Stimulated activated CD4-positive, alpha-beta T cell treated with anti-CD3 and anti-CD28 coated beads, TNF-alpha, amount 100 ng/mL, for 4 hours (primary cell): ENCODE measurements around the gene INPP4A.

Source experiments
- DNase-seq, 3 experiments: peaks; one replicate each; pipeline ENCODE4 v3.0.0-alpha.2; 2020; ENCODE audit warnings: low read depth in 3 of 3

INPP4A gene

DNA sequence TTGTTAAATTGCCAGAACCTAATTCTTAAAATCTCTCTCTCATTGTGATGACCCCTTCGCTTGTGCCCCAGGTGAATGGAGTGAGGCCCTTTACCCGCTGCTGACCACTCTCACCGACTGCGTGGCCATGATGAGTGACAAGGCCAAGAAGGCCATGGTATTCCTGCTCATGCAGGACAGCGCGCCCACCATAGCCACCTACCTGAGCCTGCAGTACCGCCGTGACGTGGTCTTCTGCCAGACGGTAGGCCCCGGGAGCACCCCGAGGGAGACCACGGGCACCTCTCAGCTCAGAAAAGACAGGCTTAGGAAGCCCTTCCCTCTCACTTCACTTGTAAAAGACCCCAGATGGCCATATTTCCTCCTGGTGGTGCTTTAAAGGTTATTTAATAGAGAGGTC, 118.7 kb downstream of the INPP4A start:
- no peak for DNase-seq

DNA sequence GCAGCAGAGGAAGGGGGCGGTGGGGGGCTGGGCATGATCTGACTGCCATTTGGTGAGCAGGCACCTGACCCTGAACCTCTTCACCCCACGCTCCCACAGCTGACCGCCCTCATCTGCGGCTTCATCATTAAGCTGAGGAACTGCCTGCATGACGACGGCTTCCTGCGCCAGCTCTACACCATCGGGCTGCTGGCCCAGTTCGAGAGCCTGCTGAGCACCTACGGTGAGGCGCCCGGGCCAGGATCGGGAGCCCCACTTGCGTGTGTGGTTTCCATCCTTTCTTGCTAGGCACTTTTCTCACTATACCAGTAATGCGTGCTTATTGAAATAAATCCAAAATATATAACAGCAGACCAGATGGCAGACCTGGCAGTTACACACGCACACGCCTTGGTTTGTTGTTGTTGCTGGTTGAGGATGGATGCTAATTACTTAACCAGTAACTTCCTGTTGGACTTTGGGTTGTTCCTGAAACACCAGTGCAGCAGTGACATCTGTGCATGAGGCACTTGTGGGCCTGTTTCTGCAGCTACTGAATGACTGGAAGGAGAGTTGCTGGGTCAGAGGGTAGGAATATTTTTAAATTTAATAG, 120.0 kb downstream of the INPP4A start:
- no peak for DNase-seq

DNA sequence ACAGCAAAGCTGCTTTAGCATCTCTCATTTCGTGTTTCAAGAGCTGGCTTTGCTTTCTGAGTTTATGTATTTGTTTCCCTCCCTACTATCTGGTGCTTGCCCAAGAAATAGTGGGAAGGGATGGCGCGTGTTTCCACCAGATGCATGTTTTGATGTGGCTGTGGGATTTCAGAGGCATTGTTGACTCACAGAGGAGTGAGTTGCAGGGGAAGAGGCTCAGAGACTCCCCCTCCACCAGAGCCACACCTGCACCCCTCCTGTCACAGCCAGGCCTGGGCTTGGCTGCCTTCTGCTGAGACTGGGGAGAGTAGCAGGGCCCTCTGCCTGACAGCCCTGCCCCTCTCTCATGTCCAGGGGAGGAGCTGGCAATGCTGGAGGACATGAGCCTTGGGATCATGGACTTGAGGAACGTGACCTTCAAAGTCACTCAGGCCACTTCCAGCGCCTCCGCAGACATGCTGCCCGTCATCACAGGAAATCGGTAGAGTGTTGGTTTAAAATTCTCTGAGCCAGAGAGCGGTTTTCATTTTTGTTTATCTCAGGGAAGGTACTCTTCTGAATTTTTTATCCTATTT, 120.7 kb downstream of the INPP4A start:
- no peak for DNase-seq

DNA sequence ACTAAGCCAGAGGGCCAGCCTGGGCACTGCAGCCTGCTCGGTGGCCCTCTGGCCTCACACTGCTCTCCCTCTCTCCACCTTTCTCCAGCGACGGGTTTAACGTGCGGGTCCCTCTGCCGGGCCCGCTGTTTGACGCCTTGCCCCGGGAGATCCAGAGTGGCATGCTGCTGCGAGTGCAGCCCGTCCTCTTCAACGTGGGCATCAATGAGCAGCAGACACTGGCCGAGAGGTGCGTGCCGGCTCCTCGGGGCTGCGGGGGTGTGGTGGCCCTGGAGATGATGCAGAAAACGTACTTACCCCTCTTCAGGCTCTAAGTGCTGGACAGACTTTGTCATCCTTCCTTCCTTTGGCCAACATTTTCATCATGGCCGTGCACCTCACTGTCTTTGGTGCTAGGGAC, 121.3 kb downstream of the INPP4A start:
- no peak for DNase-seq

DNA sequence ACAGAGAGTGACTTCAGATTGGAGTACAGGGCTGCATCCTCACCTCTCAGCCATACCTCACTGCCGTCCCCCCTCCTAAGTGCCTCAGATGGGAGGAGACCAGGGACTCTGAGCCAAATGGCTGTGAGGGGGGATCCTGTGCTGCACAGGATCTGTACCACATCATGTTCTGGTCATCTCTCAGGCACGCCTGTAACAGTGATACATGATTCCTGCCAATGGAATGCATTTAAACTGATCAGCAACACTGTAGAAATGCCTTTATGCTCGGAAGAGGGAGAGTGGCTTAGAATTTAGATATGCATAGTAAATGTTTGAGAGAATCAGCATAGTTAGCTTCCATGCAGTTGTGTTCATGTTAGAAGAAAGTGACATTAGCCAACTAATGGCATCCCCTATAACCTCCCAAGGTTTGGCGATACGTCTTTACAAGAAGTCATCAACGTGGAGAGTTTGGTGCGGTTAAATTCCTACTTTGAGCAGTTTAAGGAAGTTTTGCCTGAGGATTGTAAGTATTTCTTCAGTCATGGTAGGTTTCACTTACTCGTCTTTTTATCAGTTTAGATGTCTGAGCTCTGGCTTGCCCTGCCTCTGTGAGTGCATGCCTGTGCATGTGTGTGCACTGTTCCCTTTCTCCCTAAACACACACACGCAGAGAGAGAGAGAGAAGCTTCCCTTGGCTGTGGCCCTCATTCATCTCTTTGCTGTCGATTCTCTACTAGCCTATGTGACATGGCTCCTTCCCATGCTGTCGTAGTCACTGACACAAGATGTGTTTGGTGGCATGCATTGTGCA, 123.7 kb downstream of the INPP4A start:
- DNase-seq, result no peak

DNA sequence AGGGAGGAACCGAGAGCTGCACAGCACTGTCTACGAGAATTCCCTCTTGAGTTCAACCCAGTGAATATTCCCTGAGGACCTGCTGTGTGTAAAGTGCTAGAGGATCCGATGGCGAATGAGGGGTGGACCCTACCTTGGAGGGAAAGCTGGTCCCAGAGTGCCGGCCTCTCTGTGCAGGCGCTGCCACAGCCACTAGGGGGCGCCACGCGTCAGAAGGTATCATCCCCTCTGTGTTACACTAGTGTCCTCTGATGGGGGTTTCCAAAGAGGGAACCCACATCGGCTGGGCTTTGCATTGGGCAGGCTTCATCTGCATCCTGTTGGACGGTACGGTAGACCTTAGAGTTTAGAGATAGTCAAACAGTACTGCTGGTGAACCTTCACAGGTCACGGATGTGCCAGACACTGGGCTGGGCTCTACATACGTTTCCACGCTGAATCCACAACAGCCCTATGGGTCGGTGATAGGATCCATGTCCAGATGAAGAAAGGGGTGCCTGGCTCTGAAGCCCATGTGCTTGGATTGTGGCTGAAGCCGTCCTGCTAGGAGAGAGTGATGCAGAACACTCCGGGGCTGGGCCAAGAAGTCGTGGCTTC, 124.6 kb downstream of the INPP4A start:
- peak; percentile 33 to 60 (median 59) for DNase-seq

DNA sequence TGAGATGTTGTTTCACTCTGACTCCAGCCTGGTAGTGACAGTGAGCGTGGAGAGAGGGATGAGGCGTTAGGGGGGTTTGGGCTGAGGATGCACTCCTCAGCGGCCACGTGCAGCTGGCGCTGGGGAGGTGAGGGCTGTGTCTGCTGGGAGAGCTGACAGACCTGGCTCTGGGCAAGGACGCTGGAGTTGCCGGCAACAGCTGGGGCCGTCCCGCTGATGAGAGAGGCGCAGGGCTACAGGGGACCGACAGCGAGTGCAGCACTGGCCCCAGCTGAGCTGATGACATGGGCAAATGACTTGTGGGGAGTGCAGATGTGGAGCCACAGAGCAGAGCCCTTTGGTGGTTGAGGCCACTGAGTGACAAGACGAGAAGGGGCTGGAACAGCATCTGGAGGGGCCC, 125.3 kb downstream of the INPP4A start:
- no peak for DNase-seq

DNA sequence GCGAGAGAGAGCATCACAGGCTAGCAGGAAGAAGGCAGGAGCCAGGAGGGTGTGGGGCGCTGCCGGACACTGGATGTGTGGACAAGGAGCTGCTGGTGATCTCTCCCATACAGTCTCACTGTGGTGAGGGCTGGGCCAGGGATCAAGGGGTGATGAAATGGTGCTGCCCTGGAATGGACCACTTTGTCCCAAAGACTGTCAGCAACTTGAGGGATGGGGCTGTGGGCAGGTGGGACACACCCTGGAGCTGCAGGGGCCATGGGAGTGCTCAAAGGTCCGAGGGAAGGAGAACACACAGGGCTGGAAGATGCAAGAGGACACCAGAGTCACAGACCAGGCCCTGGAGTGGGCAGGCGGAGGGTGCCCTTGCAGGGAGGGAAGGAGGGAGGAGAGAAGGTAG, 125.7 kb downstream of the INPP4A start:
- no peak for DNase-seq

DNA sequence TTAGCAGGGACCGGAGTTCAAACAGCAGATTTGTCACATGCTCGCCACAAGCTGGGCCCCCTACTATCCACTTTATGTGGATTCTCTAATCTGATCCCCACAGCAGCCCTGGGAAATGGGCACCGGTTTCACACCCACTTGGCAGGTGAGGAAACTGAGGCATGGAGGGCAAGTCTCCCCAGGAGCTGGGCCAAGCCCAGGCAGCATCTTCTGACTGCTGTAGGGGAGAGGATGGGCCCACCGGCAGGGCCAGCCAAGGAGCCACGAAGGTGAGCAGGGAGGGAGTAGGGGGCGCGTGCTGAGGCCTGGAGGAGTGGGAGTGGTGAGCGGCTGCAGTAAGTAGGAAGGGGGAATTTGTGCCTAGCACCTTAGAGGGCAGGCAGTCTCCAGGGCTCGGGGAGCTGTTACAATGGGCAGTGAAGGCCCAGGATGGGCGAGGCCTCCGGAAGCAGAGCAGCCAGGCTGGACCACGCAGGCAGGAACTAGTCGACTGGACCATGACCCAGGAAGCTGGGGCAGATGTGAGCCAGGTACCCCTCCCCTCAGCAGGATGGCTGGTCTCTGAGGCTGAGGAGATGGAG, 126.6 kb downstream of the INPP4A start:
- DNase-seq, result no peak

DNA sequence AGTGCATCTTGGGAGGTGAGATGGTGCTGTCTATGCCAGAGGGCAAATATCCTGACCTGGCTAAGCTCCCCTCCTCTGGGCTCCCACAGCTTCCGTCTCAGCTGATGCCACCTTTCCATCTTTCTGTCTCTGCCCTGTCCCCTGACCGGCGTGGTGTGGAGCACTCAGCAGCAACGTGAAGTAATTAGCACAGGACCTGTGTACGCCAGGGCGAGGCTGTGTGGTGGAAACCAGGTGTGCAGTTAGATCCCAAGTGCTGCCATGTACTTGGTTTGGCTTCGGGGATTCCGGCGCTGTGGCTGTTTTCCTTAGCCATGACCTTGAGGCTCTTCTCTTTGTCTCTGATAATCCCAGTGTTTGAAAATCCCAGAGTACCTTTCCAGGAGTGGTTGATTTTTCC, 127.1 kb downstream of the INPP4A start:
- DNase-seq, result no peak

DNA sequence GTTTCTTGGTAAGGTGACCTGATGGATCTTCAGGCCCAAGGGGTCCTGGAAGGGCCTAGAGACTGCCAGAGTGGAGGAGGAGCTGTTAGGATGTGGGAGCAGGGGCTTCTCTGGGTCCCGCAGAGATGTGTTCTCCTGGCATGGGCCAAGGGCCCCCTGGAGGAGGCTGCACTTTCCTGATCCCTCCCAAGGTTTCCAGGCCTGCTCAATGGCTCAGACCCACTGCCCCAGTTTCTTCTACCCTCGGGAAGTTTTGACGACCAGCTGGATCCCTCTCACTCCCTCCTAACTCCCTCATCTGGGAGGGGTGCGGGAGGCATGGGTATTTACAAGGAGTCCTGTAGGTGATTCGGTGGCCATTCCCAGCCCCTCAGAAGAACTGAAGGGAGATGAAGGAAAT, 127.6 kb downstream of the INPP4A start:
- no peak for DNase-seq

DNA sequence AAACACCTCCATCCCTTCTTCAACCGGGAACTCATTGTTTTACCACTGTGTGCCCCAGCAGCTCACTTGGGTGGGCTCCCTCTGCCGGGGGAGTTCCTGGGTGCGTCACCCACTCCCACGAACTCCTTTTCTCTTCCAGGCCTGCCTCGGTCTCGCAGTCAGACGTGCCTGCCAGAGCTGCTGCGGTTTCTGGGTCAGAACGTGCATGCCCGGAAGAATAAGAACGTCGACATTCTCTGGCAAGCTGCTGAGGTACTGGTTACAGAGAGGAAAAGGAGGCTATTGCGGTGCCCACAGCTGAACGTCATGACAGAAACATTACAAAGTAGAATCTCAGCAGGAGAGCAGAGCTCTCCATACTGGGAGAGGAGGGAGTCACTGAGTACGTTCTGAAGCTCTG, 128.0 kb downstream of the INPP4A start:
- DNase-seq, result no peak

DNA sequence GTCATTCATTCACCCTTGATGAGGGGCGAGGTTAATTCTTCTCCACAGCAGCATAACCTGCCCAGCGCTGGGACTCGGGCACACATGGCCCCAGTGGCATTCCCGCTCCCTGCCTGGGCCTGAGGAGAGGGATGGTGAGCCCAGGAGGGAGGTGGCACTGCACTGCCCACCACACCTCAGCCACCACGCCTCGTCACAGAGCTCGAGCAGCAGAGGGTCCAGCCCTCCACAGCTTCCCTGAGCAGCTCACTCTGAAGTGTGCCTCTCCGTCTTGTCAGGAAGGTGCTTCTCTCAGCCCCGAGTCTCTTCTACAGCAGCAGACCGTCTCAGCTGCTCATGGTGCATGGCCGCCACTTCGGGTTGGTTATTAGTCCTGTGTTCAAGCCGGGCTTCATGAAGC, 128.8 kb downstream of the INPP4A start:
- no peak for DNase-seq

DNA sequence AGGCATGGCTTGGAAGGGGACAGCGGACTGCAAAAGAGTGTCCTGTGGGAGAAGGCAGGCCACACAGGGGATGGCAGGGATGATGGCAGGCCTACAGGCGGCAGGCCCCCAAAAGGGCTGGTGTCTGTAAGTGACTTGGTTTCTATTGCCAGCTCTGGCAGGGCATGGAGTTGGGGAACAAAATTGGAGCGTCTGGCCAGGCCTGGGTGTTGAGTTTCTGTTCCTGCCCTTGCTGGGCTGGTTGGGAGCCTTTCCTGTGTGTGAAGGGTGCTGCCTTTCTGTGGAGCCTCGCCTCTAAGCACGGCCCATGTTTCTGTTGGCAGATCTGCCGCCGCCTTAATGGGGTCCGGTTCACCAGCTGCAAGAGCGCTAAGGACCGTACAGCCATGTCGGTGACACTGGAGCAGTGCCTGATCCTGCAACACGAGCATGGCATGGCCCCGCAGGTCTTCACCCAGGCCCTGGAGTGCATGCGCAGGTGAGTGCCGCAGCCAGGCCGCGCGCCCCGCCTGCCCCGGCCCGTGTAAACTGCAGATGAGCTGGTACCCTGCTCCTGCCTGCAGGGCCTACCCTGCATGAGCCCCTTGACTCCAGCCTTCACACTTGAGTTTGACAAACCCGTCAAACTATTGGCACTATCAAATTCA, 132.1 kb downstream of the INPP4A start:
- no peak for DNase-seq

DNA sequence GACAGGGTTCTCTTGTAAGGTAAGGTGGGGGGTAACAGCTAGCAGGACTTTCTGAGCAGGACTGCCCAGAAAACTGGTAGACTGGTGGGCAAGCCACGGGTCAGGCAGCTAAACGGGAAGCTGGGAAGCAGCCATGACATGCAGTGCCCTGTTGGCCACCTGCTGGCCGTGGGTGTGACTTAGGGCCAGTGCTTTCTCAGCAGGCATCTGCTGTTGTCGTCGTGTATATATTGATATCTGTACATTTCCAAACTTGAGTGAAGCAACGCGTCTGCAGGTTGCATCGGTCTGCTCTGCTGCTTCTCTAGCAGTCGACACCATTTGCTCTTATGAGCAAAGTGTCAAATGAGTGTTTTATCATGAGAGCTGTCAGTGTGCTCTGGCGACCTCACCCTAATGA, 132.7 kb downstream of the INPP4A start:
- no peak for DNase-seq

DNA sequence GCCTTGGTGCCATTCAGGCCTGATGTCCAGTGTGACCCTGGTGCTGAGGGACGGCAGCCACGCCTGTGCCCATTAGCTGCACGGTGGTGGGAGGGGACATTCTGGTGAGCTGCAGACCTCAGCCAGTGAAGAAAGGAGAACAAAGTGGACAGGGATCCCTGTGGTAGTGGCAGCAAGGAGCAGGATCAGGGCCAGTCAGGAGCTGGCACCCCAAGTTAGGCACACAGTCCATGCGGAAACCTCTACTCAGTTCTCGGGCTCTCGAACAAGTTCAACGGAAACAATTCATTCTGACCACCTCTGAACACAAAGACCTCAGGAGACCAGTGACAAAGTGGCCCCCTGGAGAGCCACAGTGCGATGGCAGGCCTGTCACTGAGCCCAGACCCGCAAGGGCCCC, 133.6 kb downstream of the INPP4A start:
- no peak for DNase-seq

DNA sequence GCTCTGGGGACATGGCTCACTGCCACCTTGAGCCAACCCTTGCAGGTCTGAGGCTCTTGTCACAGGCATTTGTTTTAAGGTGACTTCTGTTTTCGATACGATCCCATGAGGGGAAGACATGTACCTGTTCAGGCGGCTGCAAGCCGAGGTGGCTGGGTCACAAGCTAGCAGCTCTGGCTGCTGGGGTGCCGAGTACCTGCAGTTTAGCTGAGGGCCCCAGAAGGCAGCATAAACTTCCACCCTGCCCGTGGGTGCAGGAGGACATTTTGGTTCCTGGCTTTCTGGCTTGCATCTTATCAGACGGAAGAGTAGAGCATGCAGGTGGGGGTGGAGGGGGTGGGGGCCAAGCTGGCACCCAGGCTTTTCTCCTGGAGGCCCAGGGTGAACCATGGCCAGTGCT, 135.3 kb downstream of the INPP4A start:
- no peak for DNase-seq

DNA sequence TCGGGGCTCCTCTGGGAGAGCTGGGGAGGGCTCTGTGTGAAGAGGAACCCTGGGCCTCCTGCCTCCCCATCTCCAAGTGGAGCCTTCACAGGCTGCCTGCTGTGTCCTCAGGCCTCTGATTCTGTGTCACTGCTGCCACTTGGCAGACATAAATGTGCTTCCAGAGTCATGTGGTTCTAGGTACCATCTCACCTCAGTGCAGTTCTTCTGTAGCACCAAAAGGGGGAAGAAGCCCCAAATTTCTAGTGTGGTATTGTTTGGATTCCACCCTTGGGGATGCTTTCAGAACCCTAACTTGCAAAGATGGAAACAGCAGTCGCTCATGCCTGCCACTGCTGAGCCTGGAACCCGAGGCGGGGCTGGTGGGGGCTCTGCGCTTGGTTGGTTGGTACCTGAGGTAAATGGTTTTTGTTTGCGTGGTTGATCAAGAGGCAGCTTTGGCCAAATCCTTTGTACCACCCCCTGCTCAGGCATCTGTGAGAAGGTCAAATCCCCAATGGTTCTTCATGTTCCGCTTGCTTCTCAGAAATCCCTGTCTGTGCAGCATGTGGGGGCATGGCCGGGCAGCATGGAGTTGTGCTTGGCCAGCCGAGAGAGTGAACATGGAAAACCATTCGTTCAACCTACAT, 136.1 kb downstream of the INPP4A start:
- DNase-seq, result no peak

DNA sequence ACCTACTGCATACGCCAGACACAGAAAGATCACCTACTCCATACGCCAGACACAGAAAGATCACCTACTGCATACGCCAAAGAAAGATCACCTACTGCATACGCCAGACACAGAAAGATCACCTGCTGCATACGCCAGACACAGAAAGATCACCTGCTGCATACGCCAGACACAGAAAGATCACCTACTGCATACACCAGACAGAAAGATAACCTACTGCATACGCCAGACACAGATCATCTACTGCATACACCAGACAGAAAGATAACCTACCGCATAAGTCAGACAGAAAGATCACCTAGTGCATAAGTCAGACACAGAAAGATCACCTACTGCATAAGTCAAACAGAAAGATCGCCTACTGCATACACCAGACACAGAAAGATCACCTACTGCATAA, 137.9 kb downstream of the INPP4A start:
- no peak for DNase-seq

DNA sequence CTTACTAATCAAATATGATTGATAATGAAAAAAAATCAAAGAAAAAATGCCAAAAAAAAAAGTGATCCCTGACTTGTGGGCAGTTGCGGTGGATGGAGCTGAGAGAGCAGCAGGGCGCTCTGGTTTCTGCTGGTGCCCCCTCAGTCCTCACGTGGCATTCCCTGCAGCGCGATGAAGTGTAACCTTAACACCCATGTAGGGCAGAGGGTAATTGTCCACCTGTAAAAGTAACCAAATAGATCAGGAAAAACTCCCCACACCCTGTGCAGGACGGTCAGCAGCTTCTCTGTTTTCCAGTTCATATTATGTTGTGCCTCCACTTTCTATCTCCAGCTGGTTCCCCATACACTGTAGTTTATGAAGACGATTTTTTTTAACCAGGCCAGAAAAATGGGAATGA, 138.6 kb downstream of the INPP4A start:
- DNase-seq, result no peak

DNA sequence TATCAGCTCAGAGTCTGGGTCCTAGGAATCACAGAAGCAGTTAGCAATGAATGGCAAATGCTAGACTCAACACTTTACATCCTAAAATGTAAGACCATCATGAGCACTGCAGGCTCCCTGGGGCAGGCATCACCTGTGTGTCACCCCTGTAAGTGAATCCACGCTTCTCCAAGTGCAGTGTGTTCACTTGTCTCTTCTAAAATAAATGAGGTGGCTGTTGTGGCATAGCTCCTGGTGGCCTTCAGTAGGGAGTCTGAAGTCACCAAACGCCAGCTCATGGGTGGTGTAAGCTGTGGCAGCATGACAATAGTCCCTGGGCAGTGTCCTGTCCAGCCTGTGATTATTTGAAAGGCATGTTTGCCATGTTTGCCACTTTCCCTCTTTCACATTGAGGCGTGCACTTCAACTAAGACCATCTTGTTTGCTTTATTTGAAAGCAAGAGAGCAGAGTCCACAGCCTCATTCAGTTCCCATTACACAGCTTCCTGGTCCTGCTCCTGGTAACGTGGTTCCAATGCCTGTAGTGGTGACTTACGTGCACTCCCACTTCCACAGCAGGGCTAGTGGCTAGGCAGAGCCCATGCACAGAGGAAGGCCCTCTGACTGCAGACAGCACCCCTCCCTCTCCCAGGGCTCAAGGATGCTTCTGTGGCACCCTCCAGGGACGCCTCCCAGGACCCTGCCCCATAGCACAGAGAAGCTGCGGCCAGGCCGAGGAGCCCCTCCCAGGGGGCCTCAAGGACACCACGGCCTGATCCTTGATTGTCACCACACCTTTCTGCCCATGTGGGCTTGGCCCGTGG, 139.4 kb downstream of the INPP4A start:
- no peak for DNase-seq
